GM21528 (cell line): ENCODE results near the gene CSAD.
"Not testable (repeated sequence)": the region's sequence is repeated elsewhere in the genome, so short reads cannot be mapped to it uniquely, and the experiment has no call there.

ENCODE experiments used
- ATAC-seq: cut with Tn5 transposase; IDR thresholded peaks from one replicate; pipeline ENCODE4 v1.9.1; 2021; ENCODE audit warnings: mild to moderate bottlenecking, moderate library complexity; ENCODE audit not compliant: unreplicated experiment, low FRiP score

CSAD gene

GRCh38 chr12:53184828-53185227 is 4.1 kb upstream of the CSAD start:
- ATAC-seq: no peak

GRCh38 chr12:53182903-53183302 is 2.2 kb upstream of the CSAD start:
- ATAC-seq: no peak

- ATAC-seq: no peak
These were observed 1.2 kb upstream of the CSAD start for GRCh38 chr12:53181935-53182334.

- ATAC-seq: peak; percentile 59
These were observed 363 bp upstream of the CSAD start for GRCh38 chr12:53180931-53181645.

GRCh38 chr12:53179687-53180219 is 972 bp downstream of the CSAD start:
- ATAC-seq: peak; percentile 19

- not testable (repeated sequence) for ATAC-seq
These were observed 1.9 kb downstream of the CSAD start for GRCh38 chr12:53178803-53179202.

GRCh38 chr12:53177447-53177846 is 3.3 kb downstream of the CSAD start:
- not testable (repeated sequence) for ATAC-seq

- no peak for ATAC-seq
These were observed 4.0 kb downstream of the CSAD start for GRCh38 chr12:53176750-53177149.

- no peak for ATAC-seq
These were observed 5.7 kb downstream of the CSAD start for GRCh38 chr12:53174881-53175491.

- ATAC-seq: no peak
These were observed 7.5 kb downstream of the CSAD start for GRCh38 chr12:53173085-53173715.

- no peak for ATAC-seq
These were observed 8.4 kb downstream of the CSAD start for GRCh38 chr12:53172352-53172751.

- ATAC-seq: no peak
These were observed 8.9 kb downstream of the CSAD start for GRCh38 chr12:53171725-53172329.

- no peak for ATAC-seq
These were observed 9.6 kb downstream of the CSAD start for GRCh38 chr12:53170876-53171724.

- ATAC-seq: no peak
These were observed 10.5 kb downstream of the CSAD start for GRCh38 chr12:53170215-53170614.

GRCh38 chr12:53169644-53170043 is 11.1 kb downstream of the CSAD start:
- no peak for ATAC-seq

GRCh38 chr12:53166837-53167236 is 13.9 kb downstream of the CSAD start:
- no peak for ATAC-seq

- ATAC-seq: not testable (repeated sequence)
These were observed 17.7 kb downstream of the CSAD start for GRCh38 chr12:53163008-53163407.

- no peak for ATAC-seq
These were observed 19.4 kb downstream of the CSAD start for GRCh38 chr12:53161119-53161911.

GRCh38 chr12:53160673-53161072 is 20.1 kb downstream of the CSAD start:
- ATAC-seq: no peak
